Measurements from ENCODE around the gene MCTP1.

- no peak for TF ChIP-seq CSDC2 (CRISPR knock-in tag; IDR thresholded peaks at IDR 0.05)
- no peak for TF ChIP-seq ZFP3 (CRISPR knock-in tag; IDR thresholded peaks at IDR 0.05)
- TF ChIP-seq PATZ1 (CRISPR knock-in tag; IDR thresholded peaks at IDR 0.05; ENCODE audit: borderline replicate concordance), result no peak
- TF ChIP-seq, protein P1, sequence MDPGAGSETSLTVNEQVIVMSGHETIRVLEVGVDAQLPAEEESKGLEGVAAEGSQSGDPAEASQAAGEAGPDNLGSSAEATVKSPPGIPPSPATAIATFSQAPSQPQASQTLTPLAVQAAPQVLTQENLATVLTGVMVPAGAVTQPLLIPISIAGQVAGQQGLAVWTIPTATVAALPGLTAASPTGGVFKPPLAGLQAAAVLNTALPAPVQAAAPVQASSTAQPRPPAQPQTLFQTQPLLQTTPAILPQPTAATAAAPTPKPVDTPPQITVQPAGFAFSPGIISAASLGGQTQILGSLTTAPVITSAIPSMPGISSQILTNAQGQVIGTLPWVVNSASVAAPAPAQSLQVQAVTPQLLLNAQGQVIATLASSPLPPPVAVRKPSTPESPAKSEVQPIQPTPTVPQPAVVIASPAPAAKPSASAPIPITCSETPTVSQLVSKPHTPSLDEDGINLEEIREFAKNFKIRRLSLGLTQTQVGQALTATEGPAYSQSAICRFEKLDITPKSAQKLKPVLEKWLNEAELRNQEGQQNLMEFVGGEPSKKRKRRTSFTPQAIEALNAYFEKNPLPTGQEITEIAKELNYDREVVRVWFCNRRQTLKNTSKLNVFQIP (CRISPR knock-in tag; IDR thresholded peaks at IDR 0.05; ENCODE audit: borderline replicate concordance, low read depth), result no peak
- TF ChIP-seq SNAI2 (CRISPR knock-in tag; IDR thresholded peaks at IDR 0.05), result no peak
- TF ChIP-seq ZNF565 (CRISPR knock-in tag; conservative IDR thresholded peaks at IDR 0.05; ENCODE audit: low read depth), result no peak
- no peak for TF ChIP-seq ZFP30 (CRISPR knock-in tag; IDR thresholded peaks at IDR 0.05)
- TF ChIP-seq, protein P2, sequence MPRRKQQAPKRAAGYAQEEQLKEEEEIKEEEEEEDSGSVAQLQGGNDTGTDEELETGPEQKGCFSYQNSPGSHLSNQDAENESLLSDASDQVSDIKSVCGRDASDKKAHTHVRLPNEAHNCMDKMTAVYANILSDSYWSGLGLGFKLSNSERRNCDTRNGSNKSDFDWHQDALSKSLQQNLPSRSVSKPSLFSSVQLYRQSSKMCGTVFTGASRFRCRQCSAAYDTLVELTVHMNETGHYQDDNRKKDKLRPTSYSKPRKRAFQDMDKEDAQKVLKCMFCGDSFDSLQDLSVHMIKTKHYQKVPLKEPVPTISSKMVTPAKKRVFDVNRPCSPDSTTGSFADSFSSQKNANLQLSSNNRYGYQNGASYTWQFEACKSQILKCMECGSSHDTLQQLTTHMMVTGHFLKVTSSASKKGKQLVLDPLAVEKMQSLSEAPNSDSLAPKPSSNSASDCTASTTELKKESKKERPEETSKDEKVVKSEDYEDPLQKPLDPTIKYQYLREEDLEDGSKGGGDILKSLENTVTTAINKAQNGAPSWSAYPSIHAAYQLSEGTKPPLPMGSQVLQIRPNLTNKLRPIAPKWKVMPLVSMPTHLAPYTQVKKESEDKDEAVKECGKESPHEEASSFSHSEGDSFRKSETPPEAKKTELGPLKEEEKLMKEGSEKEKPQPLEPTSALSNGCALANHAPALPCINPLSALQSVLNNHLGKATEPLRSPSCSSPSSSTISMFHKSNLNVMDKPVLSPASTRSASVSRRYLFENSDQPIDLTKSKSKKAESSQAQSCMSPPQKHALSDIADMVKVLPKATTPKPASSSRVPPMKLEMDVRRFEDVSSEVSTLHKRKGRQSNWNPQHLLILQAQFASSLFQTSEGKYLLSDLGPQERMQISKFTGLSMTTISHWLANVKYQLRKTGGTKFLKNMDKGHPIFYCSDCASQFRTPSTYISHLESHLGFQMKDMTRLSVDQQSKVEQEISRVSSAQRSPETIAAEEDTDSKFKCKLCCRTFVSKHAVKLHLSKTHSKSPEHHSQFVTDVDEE (CRISPR knock-in tag; IDR thresholded peaks at IDR 0.05), result no peak
- TF ChIP-seq RARB (CRISPR knock-in tag; IDR thresholded peaks at IDR 0.05), result no peak
- TF ChIP-seq, protein P3, sequence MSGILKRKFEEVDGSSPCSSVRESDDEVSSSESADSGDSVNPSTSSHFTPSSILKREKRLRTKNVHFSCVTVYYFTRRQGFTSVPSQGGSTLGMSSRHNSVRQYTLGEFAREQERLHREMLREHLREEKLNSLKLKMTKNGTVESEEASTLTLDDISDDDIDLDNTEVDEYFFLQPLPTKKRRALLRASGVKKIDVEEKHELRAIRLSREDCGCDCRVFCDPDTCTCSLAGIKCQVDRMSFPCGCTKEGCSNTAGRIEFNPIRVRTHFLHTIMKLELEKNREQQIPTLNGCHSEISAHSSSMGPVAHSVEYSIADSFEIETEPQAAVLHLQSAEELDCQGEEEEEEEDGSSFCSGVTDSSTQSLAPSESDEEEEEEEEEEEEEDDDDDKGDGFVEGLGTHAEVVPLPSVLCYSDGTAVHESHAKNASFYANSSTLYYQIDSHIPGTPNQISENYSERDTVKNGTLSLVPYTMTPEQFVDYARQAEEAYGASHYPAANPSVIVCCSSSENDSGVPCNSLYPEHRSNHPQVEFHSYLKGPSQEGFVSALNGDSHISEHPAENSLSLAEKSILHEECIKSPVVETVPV (CRISPR knock-in tag; IDR thresholded peaks at IDR 0.05), result no peak
Measured at GRCh38 chr5:95283022-95283615, 1.8 kb downstream of the MCTP1 start.

Measured in SK-N-SH treated with all-trans-retinoic acid at 6 μM for 48 hours (cell line).